Right lobe of liver (tissue), 6 donors: ENCODE data around the gene OSBPL8. TPM values are rescaled to one million over a fixed set of nuclear protein-coding genes. Genes with fewer than 3 reads are reported as not detected.
"Not testable (repeated sequence)": the region's sequence is repeated elsewhere in the genome, so short reads cannot be mapped to it uniquely, and the experiment has no call there.

Experiments used
- ATAC-seq, 4 donors: fragments of 200-7000 bp; cut with Tn5 transposase; one replicate each; pipeline ENCODE4 v1.9.1; 2020; ENCODE audit warnings: mild to moderate bottlenecking in 4 of 4, moderate library complexity in 4 of 4
- DNase-seq, 3 donors: peaks; one replicate each; pipeline ENCODE4 v3.0.0-alpha.2; 2020
- H3K27ac ChIP-seq, 3 donors: fragments of 200-600 bp; one replicate each; pipeline ENCODE4 v1.8.0; 2022
- H3K27me3 ChIP-seq, 2 donors: fragments of 200-600 bp; one replicate each; pipeline ENCODE4 v1.8.0; 2022
- H3K36me3 ChIP-seq, 4 donors: fragments of 200-600 bp; sonication (generic) in 1 of 4; one replicate each; pipeline versions ENCODE4 v1.5.1 to v1.8.0; 2017 to 2022; ENCODE audit warnings: control low read depth in 1 of 4
- H3K4me1 ChIP-seq, 4 donors: fragments of 200-600 bp; sonication (generic) in 1 of 4; one replicate each; pipeline versions ENCODE4 v1.5.1 to v1.8.0; 2017 to 2022; ENCODE audit warnings: control low read depth in 1 of 4
- H3K4me3 ChIP-seq, 3 donors: fragments of 200-600 bp; one replicate each; pipeline ENCODE4 v1.8.0; 2022
- H3K9me3 ChIP-seq, 4 donors: fragments of 200-600 bp; sonication (generic) in 1 of 4; one replicate each; pipeline versions ENCODE4 v1.5.1 to v1.8.0; 2017 to 2022; ENCODE audit warnings: control low read depth in 1 of 4
- POLR2A ChIP-seq: fragments of 450-650 bp; IDR thresholded peaks from one replicate; pipeline ENCODE4 v1.6.1; 2017; ENCODE audit warnings: antibody characterized with exemption, mild to moderate bottlenecking
- WGBS: methylation state at CpG from one replicate; pipeline ENCODE4 v1.1.6; 2018; ENCODE audit warnings: low coverage, low lambda C conversion rate; ENCODE audit not compliant: insufficient coverage; ENCODE audit errors: missing lambda C conversion rate; 5-methylcytosine and 5-hydroxymethylcytosine counted together
- intact Hi-C, 2 donors: fragments of 100-400 bp; cut with DNase I; formaldehyde crosslinking; loops; one replicate each; pipeline versions ENCODE4 v1.11.2 to v1.14.1; 2022
- total RNA-seq, 6 experiments: library from RNA; depleted of rRNA in 2 of 6; stranded (reverse); fragments of >200 nt in 2 of 6; fragmentation: NEBNext Ultra II Directional in 3 of 6; extraction: Animal tissue kit (Norgen Biotek cat#: 25700) in 3 of 6; gene quantifications; one replicate each; pipeline versions ENCODE4 v1.1.0 to v1.2.4, GENCODE V29; 2016 to 2023
- TF ChIP-seq, protein P1 (sequence below), 4 donors: fragments of 200-600 bp in 3 of 4; fragments of 450-650 bp in 1 of 4; IDR thresholded peaks; one replicate each; pipeline versions ENCODE4 v1.5.1 to v1.8.0; 2016 to 2022; ENCODE audit warnings: antibody characterized with exemption in 4 of 4, mild to moderate bottlenecking in 2 of 4
- donor health status: DM: no; HTN: yes; CAD: no.
- donor health status: DM: no; HTN: no; CAD: no.
- donor health status: DM: no; HTN: no; CAD: no.
- donor health status: DM: no; HTN: yes; CAD: no.
- donor health status: DM: no; HTN: yes; CAD: no.

OSBPL8 gene
- total RNA-seq, 6 experiments from 2014 or later = 20.2 to 29.1 (median 24.2) TPM

DNA sequence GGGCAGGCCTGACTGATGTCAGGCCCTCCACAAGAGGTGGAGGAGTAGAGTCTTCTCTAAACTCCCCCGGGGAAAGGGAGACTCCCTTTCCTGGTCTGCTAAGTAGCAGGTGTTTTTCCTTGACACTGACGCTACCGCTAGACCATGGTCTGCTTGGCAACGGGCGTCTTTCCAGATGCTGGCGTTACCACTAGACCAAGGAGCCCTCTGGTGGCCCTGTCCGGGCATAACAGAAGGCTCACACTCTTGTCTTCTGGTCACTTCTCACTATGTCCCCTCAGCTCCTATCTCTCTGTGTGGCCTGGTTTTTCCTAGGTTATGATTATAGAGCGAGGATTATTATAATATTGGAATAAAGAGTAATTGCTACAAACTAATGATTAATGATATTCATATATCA lies 86.7 kb downstream of the OSBPL8 start:
- H3K27ac ChIP-seq, intact Hi-C loops, H3K36me3 ChIP-seq, H3K4me3 ChIP-seq, H3K27me3 ChIP-seq, ATAC-seq, DNase-seq, H3K4me1 ChIP-seq, H3K9me3 ChIP-seq: not testable (repeated sequence)
- TF ChIP-seq, protein P1, sequence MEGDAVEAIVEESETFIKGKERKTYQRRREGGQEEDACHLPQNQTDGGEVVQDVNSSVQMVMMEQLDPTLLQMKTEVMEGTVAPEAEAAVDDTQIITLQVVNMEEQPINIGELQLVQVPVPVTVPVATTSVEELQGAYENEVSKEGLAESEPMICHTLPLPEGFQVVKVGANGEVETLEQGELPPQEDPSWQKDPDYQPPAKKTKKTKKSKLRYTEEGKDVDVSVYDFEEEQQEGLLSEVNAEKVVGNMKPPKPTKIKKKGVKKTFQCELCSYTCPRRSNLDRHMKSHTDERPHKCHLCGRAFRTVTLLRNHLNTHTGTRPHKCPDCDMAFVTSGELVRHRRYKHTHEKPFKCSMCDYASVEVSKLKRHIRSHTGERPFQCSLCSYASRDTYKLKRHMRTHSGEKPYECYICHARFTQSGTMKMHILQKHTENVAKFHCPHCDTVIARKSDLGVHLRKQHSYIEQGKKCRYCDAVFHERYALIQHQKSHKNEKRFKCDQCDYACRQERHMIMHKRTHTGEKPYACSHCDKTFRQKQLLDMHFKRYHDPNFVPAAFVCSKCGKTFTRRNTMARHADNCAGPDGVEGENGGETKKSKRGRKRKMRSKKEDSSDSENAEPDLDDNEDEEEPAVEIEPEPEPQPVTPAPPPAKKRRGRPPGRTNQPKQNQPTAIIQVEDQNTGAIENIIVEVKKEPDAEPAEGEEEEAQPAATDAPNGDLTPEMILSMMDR (IDR thresholded peaks at IDR 0.05) = peak in 1 of 4 donors; percentile 8
- 97% methylated on average over 2 of the region's 8 CpGs for whole genome bisulfite sequencing

DNA sequence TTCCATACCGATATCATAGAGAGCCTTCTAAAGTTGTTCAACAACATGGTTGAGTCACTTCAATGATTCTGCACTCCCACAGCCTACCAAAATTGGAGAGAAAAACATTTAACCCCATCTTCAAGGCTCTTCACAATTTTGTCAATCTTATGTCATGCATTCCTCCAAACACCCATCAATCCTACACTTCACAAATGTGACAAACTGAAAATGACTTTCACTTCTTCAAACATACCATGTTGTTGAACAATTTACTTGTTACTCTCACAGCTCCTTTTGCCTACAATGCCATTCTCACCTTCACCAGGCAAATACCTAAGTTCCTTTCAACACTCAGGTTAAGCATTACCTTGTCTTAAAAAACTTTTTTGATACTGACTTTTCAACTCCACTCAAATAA lies 88.0 kb downstream of the OSBPL8 start:
- 89% methylated on average over 1 of the region's 1 CpG for WGBS
- intact Hi-C loops = no loop called here
- no peak for DNase-seq

DNA sequence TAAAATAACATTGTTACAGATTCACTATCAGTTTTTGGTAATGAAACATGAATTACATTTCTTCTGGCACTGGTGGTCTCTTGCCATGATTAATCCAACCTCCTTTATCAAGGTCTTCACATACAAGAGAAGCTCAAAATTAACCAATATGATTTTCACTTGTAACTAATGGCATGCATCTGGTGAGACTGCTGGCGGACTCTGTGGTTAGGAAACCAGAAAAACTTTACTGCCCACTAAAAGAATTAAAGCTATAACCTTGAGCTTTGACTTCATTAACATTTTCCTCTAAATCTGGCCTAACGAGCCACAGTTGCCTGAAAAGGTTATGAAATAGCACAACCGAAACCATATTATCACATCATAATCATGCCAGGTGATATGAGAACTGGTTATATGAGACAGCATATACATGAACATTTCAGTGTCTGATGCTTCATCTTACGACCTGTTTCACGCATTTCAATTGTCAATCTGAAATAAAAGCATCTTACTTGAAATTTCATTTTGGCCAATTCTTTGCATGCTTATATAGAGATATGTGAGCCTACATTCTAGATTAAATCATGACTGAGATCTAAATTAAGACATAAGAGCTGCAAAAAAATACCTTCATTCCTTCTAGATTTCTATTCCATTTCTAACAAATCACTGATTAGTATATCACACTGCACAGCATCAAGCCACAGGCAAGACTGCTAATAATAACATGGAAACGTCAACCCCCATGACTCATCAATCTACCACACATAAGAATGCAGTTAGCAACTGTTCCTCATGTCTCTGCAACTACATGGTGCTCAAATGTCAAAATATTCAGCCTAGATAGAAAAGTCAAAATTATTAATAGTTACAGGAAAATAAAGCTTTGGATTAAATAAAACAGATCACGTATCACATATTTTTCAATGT lies 89.3 kb downstream of the OSBPL8 start:
- ATAC-seq (peak in 1 of 4 donors; percentile 57), DNase-seq (no peak)
- Histone ChIP-seq H3K4me1 (no peaks in the 10 kb centered on the region), H3K36me3 (no peaks in the 10 kb centered on the region), H3K27ac (no peak overlapping the region), H3K9me3 (no peaks in the 10 kb centered on the region), H3K4me3 (no peak overlapping the region), H3K27me3 (no peaks in the 10 kb centered on the region)
- TF ChIP-seq, protein P1 (IDR thresholded peaks at IDR 0.05) = no peak
- TF ChIP-seq POLR2A = no peak
- 67% methylated on average over 7 of the region's 7 CpGs for WGBS
- intact Hi-C loops = no loop called here

More for the DNA sequence above, 88.0 kb downstream of the OSBPL8 start:
- Histone ChIP-seq H3K27me3 (no peaks in the 10 kb centered on the region), H3K4me1 (no peaks in the 10 kb centered on the region), H3K9me3 (no peaks in the 10 kb centered on the region), H3K4me3 (no peak overlapping the region), H3K27ac (no peak overlapping the region), H3K36me3 (no peaks in the 10 kb centered on the region)
- ATAC-seq = no peak
- TF ChIP-seq POLR2A = no peak
- TF ChIP-seq, protein P1 (IDR thresholded peaks at IDR 0.05) = no peak

DNA sequence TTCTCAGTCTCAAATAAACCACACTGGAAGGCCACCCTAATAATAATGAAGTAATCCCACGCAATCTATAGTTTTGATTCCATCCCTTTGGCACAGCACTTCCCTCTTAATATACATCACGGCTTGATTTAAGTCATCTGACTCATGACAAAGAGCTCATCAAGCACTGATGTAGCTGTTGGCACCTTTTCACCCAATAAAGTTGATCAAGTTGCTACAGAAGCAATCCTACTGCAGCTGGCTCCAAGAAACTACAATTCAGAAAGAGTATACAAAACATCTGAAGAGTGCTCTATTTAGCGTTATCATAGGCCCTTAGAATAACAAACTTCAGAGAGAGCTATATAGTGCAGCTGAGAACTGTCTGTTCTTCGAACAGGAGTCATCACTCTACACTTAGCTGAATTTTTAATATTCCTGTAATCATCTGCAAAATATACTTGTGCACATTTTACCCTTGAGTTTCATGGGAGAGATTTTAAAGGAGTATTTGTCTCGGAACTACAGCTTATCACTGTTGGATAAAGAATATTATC lies 94.9 kb downstream of the OSBPL8 start:
- Histone ChIP-seq H3K36me3 (no peaks in the 10 kb centered on the region), H3K9me3 (no peaks in the 10 kb centered on the region), H3K27me3 (no peaks in the 10 kb centered on the region), H3K4me1 (no peaks in the 10 kb centered on the region), H3K4me3 (no peak overlapping the region), H3K27ac (no peak overlapping the region)
- TF ChIP-seq, protein P1 (IDR thresholded peaks at IDR 0.05) = no peak
- no peak for TF ChIP-seq POLR2A
- 86% methylated on average over 5 of the region's 5 CpGs for WGBS
- ATAC-seq = no peak
- intact Hi-C loops = no loop called here
- no peak for DNase-seq
